Activated CD4-positive, alpha-beta T cell treated with anti-CD3 and anti-CD28 coated beads, Interleukin-2, Interleukin-6, amounts not matched to agents 100 ng/mL and 50 ng/mL, durations not matched to agents 16 hours and 8 hours (primary cell): ENCODE results near the gene LST1.

ENCODE experiments used
- DNase-seq: peaks from one replicate; pipeline ENCODE4 v3.0.0-alpha.2; 2020

The LST1 gene

GRCh38 chr6:31560697-31561058, 25.4 kb upstream of the LST1 start:
- DNase-seq = no peak

- DNase-seq = no peak
Observed at GRCh38 chr6:31567531-31568370, 18.3 kb upstream of the LST1 start.

- peak; percentile 95 for DNase-seq
Observed at GRCh38 chr6:31568537-31568961, 17.5 kb upstream of the LST1 start.

GRCh38 chr6:31569861-31570536, 16.1 kb upstream of the LST1 start:
- no peak for DNase-seq

GRCh38 chr6:31572041-31572911, 13.8 kb upstream of the LST1 start, which contains the start of gene LTA:
TSS of gene LTA (plus strand) at chr6:31572289. CDS start at chr6:31572743, 454 bp downstream.
- peak; percentile 89 for DNase-seq

- DNase-seq = no peak
Observed at GRCh38 chr6:31573239-31574105, 12.6 kb upstream of the LST1 start.

- DNase-seq = peak; percentile 57
Observed at GRCh38 chr6:31574106-31575061, 11.7 kb upstream of the LST1 start.

GRCh38 chr6:31575335-31575901, 10.7 kb upstream of the LST1 start, which contains the start of gene TNF:
TSS of gene TNF (plus strand) at chr6:31575565. CDS start at chr6:31575742, 177 bp downstream.
- DNase-seq = peak; percentile 95

- no peak for DNase-seq
Observed at GRCh38 chr6:31575952-31576685, 10.0 kb upstream of the LST1 start.

- DNase-seq = peak; percentile 82
Observed at GRCh38 chr6:31576897-31577578, 9.0 kb upstream of the LST1 start.

GRCh38 chr6:31577579-31577966, 8.5 kb upstream of the LST1 start:
- no peak for DNase-seq

GRCh38 chr6:31578184-31579118, 7.6 kb upstream of the LST1 start:
- no peak for DNase-seq

GRCh38 chr6:31579119-31579505, 7.0 kb upstream of the LST1 start:
- no peak for DNase-seq

GRCh38 chr6:31579546-31580437, 6.3 kb upstream of the LST1 start:
- DNase-seq = no peak

- no peak for DNase-seq
Observed at GRCh38 chr6:31580438-31580740, 5.7 kb upstream of the LST1 start.

GRCh38 chr6:31580807-31581433, 5.2 kb upstream of the LST1 start:
- peak; percentile 94 for DNase-seq
